Activated B cell treated with CpG ODN at 0.5 μM for 24 hours (primary cell): ENCODE measurements around the gene NUMB. TPM values are rescaled to one million over a fixed set of nuclear protein-coding genes. Genes with fewer than 3 reads are reported as not detected.
A peak's percentile ranks its signal among the peaks of the same experiment; 100 is the strongest.

ENCODE experiments used
- ATAC-seq: fragments of 200-7000 bp; cut with Tn5 transposase; one replicate; pipeline ENCODE4 v1.10.0; 2021; ENCODE audit warnings: low read depth, mild to moderate bottlenecking, moderate library complexity
- CTCF ChIA-PET: fragments of 350-600 bp; sonication (Branson Sonifier 250); formaldehyde crosslinking; loops from one replicate; lab custom pipeline; 2021; ENCODE audit warnings: antibody characterized with exemption; lab: Charles Lee
- POLR2A ChIA-PET: fragments of 350-600 bp; sonication (Branson Sonifier 250); formaldehyde crosslinking; loops from one replicate; lab custom pipeline; 2021; ENCODE audit warnings: antibody characterized with exemption; lab: Charles Lee
- DNase-seq: peaks from one replicate; pipeline ENCODE4 v3.0.0; 2022
- H3K27ac Mint-ChIP-seq: one replicate; pipeline ENCODE4 v1.8.0; 2020; ENCODE audit warnings: mixed read lengths
- H3K27me3 Mint-ChIP-seq: one replicate; pipeline ENCODE4 v1.8.0; 2021; ENCODE audit warnings: mixed read lengths
- H3K36me3 Mint-ChIP-seq: one replicate; pipeline ENCODE4 v1.8.0; 2021; ENCODE audit warnings: low read depth, mixed read lengths
- H3K4me1 Mint-ChIP-seq: one replicate; pipeline ENCODE4 v1.8.0; 2021; ENCODE audit warnings: mixed read lengths
- H3K4me3 Mint-ChIP-seq: one replicate; pipeline ENCODE4 v1.8.0; 2020; ENCODE audit warnings: mild to moderate bottlenecking, mixed read lengths
- H3K9me3 Mint-ChIP-seq: one replicate; pipeline ENCODE4 v1.8.0; 2020; ENCODE audit warnings: mixed read lengths
- intact Hi-C: fragments of 100-400 bp; cut with micrococcal nuclease; formaldehyde crosslinking; loops from one replicate; pipeline ENCODE4 v1.15.1; 2024
- total RNA-seq: library from RNA; stranded (reverse); gene quantifications from 2 replicates; pipeline ENCODE4 v1.2.3, GENCODE V29; 2022
- TF ChIP-seq, protein P1 (sequence below): fragments of 200-600 bp; IDR thresholded peaks from one replicate; pipeline ENCODE4 v1.8.0; 2022; ENCODE audit warnings: antibody characterized with exemption, mild to moderate bottlenecking

NUMB gene
- total RNA-seq, 1 donor from 2014 or later, result 71.4 TPM

DNA sequence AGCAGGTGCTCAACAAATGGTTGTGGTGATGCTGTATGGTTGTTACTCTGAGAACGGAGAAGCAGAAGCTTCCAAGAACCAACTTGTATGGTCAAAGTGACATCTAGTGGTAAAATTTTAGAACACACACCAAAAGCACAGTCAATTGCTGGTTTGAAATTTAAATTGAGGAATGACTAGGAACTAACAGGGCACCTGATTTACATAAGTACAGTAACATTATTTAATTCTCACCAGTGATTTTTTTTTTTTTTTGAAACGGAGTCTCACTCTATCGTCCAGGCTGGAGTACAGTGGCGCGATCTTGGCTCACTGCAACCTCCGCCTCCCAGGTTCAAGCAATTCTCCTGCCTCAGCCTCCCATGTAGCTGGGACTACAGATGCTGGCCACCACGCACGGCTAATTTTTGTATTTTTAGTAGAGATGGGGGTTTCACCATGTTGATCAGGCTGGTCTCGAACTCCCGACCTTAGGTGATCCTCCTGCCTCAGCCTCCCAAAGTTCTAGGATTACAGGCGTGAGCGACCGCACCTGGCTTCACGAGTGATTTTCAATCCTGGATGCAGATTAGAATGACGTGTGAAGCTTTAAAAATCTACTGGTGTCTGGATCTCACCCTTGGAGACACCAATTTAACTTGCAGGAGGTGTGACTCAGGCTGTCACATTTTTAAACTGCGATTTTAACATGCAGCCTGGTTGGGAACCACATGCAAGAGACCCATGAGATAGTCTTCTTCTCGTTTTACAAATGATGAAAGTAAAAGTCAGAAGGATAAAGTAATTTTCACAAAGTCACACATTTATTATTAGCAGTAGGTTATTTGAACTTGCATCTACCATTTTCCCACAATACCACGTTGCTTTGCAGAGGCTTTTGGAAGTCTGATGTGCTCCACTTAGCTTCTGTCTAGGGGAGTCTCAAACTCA lies 14.1 kb upstream of the NUMB start:
- no peaks in the 10 kb centered on the region for H3K36me3 Mint-ChIP-seq
- intact Hi-C loops, result loop anchor here (1.0 kb wide), 4 partner anchors 161 to 299 kb away; no protein-coding TSS in a partner anchor
- H3K9me3 Mint-ChIP-seq, result no peaks in the 10 kb centered on the region
- H3K4me3 Mint-ChIP-seq, result no peak overlapping the region
- TF ChIP-seq, protein P1, sequence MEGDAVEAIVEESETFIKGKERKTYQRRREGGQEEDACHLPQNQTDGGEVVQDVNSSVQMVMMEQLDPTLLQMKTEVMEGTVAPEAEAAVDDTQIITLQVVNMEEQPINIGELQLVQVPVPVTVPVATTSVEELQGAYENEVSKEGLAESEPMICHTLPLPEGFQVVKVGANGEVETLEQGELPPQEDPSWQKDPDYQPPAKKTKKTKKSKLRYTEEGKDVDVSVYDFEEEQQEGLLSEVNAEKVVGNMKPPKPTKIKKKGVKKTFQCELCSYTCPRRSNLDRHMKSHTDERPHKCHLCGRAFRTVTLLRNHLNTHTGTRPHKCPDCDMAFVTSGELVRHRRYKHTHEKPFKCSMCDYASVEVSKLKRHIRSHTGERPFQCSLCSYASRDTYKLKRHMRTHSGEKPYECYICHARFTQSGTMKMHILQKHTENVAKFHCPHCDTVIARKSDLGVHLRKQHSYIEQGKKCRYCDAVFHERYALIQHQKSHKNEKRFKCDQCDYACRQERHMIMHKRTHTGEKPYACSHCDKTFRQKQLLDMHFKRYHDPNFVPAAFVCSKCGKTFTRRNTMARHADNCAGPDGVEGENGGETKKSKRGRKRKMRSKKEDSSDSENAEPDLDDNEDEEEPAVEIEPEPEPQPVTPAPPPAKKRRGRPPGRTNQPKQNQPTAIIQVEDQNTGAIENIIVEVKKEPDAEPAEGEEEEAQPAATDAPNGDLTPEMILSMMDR, result no peak
- H3K4me1 Mint-ChIP-seq, result peaks cover 9% of the 10 kb centered on the region
- ATAC-seq (peak; percentile 93), DNase-seq (no peak)
- no peaks in the 10 kb centered on the region for H3K27me3 Mint-ChIP-seq
- POLR2A ChIA-PET, result interaction anchor here (0.6 to 2.7 kb wide), 12 partner anchors 14 to 1592 kb away, joined by 3 to 18 read pairs (median 4); partner anchors contain the start of genes ACYP1, NUMB and RIOX1
- no peak overlapping the region for H3K27ac Mint-ChIP-seq
- CTCF ChIA-PET, result interaction anchor here (0.6 to 8.5 kb wide), 29 partner anchors 8 to 318 kb away, joined by 3 to 205 read pairs (median 4); partner anchors contain the start of gene NUMB

DNA sequence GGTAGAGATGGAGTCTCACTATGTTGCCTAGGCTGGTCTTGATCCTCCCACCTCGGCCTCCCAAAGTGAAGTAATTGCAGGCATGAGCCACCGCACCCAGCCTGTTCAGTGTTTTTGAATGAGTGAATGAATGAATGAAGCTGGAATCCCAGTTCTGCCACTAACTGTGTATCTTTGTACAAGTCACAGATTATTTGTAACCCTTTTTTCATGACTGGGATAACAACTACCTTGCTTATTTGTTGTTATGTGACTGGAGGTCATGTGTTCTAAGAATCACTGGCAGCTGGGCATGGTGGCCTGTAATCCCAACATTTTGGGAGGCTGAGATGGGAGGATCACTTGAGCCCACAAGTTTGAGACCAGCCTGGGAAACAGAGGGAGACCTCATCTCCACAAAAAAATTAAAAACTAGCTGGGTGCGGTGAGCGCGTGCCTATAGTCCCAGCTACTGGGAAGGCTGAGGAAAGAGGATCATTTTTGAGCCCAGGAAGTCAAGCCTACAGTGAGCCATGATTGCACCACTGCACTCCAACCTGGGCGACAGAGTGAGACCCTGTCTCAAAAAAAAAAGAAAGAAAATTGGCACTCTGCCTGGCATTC lies 13.3 kb upstream of the NUMB start:
- H3K4me1 Mint-ChIP-seq, result peaks cover 13% of the 10 kb centered on the region
- CTCF ChIA-PET, result interaction anchor here (0.6 to 8.5 kb wide), 29 partner anchors 7 to 317 kb away, joined by 3 to 205 read pairs (median 4); partner anchors contain the start of gene NUMB
- ATAC-seq (no peak), DNase-seq (no peak)
- H3K27ac Mint-ChIP-seq, result no peak overlapping the region
- intact Hi-C loops, result loop anchor here (1.0 kb wide), 4 partner anchors 162 to 298 kb away; no protein-coding TSS in a partner anchor
- H3K9me3 Mint-ChIP-seq, result no peaks in the 10 kb centered on the region
- H3K36me3 Mint-ChIP-seq, result no peaks in the 10 kb centered on the region
- no peaks in the 10 kb centered on the region for H3K27me3 Mint-ChIP-seq
- H3K4me3 Mint-ChIP-seq, result no peak overlapping the region
- POLR2A ChIA-PET, result interaction anchor here (0.6 to 2.7 kb wide), 10 partner anchors 13 to 1592 kb away, joined by 3 to 18 read pairs (median 4); partner anchors contain the start of genes ACOT6, ACYP1, NUMB and RIOX1
- TF ChIP-seq, protein P1, result no peak

- Mint-ChIP-seq H3K36me3 (no peaks in the 10 kb centered on the region), H3K27ac (no peak overlapping the region), H3K4me1 (peaks cover 39% of the 10 kb centered on the region), H3K4me3 (no peak overlapping the region), H3K27me3 (no peaks in the 10 kb centered on the region), H3K9me3 (no peaks in the 10 kb centered on the region)
- ATAC-seq (no peak), DNase-seq (no peak)
- ChIA-PET POLR2A (interaction anchor here (1.5 kb wide), 1 partner anchor 173 kb away, joined by 5 read pairs; no protein-coding TSS in a partner anchor), CTCF (interaction anchor here (8.5 kb wide), 1 partner anchor 173 kb away, joined by 205 read pairs; no protein-coding TSS in a partner anchor)
- TF ChIP-seq, protein P1, result no peak
- intact Hi-C loops, result no loop called here
Measured at GRCh38 chr14:73468828-73469375, 10.6 kb upstream of the NUMB start.

DNA sequence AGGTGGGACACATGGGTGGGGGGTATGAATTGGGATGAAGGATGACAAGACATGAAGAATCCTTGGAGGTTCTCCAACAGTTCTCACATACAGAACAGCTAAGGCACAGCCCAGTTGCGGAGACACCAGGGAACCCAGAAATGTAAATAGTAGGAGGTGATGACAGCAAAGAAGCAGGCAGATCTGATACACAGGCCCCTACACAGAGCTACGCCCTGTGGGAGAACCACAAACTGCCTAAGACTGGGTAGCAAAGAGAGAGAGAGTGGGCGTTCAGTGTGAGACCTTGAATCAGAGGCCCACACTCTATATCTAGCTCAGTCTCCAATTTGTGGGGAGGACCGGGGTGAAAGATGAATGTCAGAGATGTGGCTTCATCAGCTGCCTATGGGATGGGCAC lies 9.5 kb upstream of the NUMB start:
- Mint-ChIP-seq H3K4me1 (peaks cover 47% of the 10 kb centered on the region), H3K36me3 (no peaks in the 10 kb centered on the region), H3K27ac (no peak overlapping the region), H3K9me3 (no peaks in the 10 kb centered on the region), H3K4me3 (no peak overlapping the region), H3K27me3 (no peaks in the 10 kb centered on the region)
- ChIA-PET POLR2A (interaction anchor here (0.6 to 1.2 kb wide), 2 partner anchors 9 to 197 kb away, joined by 3 read pairs; partner anchors contain the start of gene NUMB), CTCF (interaction anchor here (8.5 kb wide), 1 partner anchor 172 kb away, joined by 205 read pairs; no protein-coding TSS in a partner anchor)
- TF ChIP-seq, protein P1, result no peak
- DNase-seq (no peak), ATAC-seq (no peak)
- intact Hi-C loops, result loop anchor here (2.0 kb wide), 1 partner anchor 15 kb away; no protein-coding TSS in a partner anchor
